ENCODE results near the gene WSB1. TPM values are rescaled to one million over a fixed set of nuclear protein-coding genes. Genes with fewer than 3 reads are reported as not detected.
A peak's percentile ranks its signal among the peaks of the same experiment; 100 is the strongest.

WSB1 gene
- total RNA-seq, 1 donor from 2014 or later, result 107 TPM

GRCh38 chr17:27353033-27353460 lies 59.1 kb downstream of the WSB1 start:
- no peaks in the 10 kb centered on the region for H3K36me3 ChIP-seq (ENCODE audit: control insufficient read depth in 3 of 3, insufficient read depth in 3 of 3, low read length in 3 of 3)
- peaks cover 11 to 19% (median 17%) of the 10 kb centered on the region in 3 donors for H3K4me1 ChIP-seq (ENCODE audit: control insufficient read depth in 3 of 3, insufficient read depth in 3 of 3, low read length in 3 of 3)
- peak overlapping the region; percentile 90 for H3K27ac ChIP-seq (ENCODE audit: low read depth, low read length)
- no peaks in the 10 kb centered on the region for H3K27me3 ChIP-seq (ENCODE audit: control insufficient read depth in 3 of 3, insufficient read depth in 3 of 3, low read length in 3 of 3)
- H3K9ac ChIP-seq (ENCODE audit: low read depth in 1 of 3, low read length in 3 of 3), result peak overlapping the region; percentile 36 to 85 (median 83)
- H3K9me3 ChIP-seq (ENCODE audit: control insufficient read depth in 3 of 3, low read length in 3 of 3), result no peaks in the 10 kb centered on the region
- H3K4me3 ChIP-seq (ENCODE audit: low read length in 3 of 3), result peak overlapping the region; percentile 56 to 77 (median 75)

GRCh38 chr17:27353461-27354050 lies 59.6 kb downstream of the WSB1 start:
- Histone ChIP-seq H3K27ac (ENCODE audit: low read depth, low read length) (peak overlapping the region; percentile 90), H3K27me3 (ENCODE audit: control insufficient read depth in 3 of 3, insufficient read depth in 3 of 3, low read length in 3 of 3) (no peaks in the 10 kb centered on the region), H3K9me3 (ENCODE audit: control insufficient read depth in 3 of 3, low read length in 3 of 3) (no peaks in the 10 kb centered on the region), H3K4me3 (ENCODE audit: low read length in 3 of 3) (peak overlapping the region; percentile 70 to 81 (median 77)), H3K36me3 (ENCODE audit: control insufficient read depth in 3 of 3, insufficient read depth in 3 of 3, low read length in 3 of 3) (no peaks in the 10 kb centered on the region), H3K4me1 (ENCODE audit: control insufficient read depth in 3 of 3, insufficient read depth in 3 of 3, low read length in 3 of 3) (peaks cover 11 to 18% (median 15%) of the 10 kb centered on the region in 3 donors), H3K9ac (ENCODE audit: low read depth in 1 of 3, low read length in 3 of 3) (peak overlapping the region; percentile 75 to 85 (median 83))

- Histone ChIP-seq H3K4me1 (ENCODE audit: control insufficient read depth in 3 of 3, insufficient read depth in 3 of 3, low read length in 3 of 3) (peaks cover 11 to 16% (median 13%) of the 10 kb centered on the region in 3 donors), H3K4me3 (ENCODE audit: low read length in 3 of 3) (peak overlapping the region; percentile 70 to 81 (median 77)), H3K9me3 (ENCODE audit: control insufficient read depth in 3 of 3, low read length in 3 of 3) (no peaks in the 10 kb centered on the region), H3K36me3 (ENCODE audit: control insufficient read depth in 3 of 3, insufficient read depth in 3 of 3, low read length in 3 of 3) (no peaks in the 10 kb centered on the region), H3K9ac (ENCODE audit: low read depth in 1 of 3, low read length in 3 of 3) (peak overlapping the region; percentile 75 to 85 (median 83)), H3K27me3 (ENCODE audit: control insufficient read depth in 3 of 3, insufficient read depth in 3 of 3, low read length in 3 of 3) (no peaks in the 10 kb centered on the region), H3K27ac (ENCODE audit: low read depth, low read length) (peak overlapping the region; percentile 61)
Observed at GRCh38 chr17:27354051-27354490, 60.2 kb downstream of the WSB1 start.

- H3K9ac ChIP-seq (ENCODE audit: low read depth in 1 of 3, low read length in 3 of 3), result peak overlapping the region in 2 of 3 donors; percentile 83 to 85
- peaks cover 11 to 16% (median 13%) of the 10 kb centered on the region in 3 donors for H3K4me1 ChIP-seq (ENCODE audit: control insufficient read depth in 3 of 3, insufficient read depth in 3 of 3, low read length in 3 of 3)
- H3K9me3 ChIP-seq (ENCODE audit: control insufficient read depth in 3 of 3, low read length in 3 of 3), result no peaks in the 10 kb centered on the region
- H3K36me3 ChIP-seq (ENCODE audit: control insufficient read depth in 3 of 3, insufficient read depth in 3 of 3, low read length in 3 of 3), result no peaks in the 10 kb centered on the region
- H3K27ac ChIP-seq (ENCODE audit: low read depth, low read length), result no peak overlapping the region
- peak overlapping the region in 2 of 3 donors; percentile 77 to 81 for H3K4me3 ChIP-seq (ENCODE audit: low read length in 3 of 3)
- H3K27me3 ChIP-seq (ENCODE audit: control insufficient read depth in 3 of 3, insufficient read depth in 3 of 3, low read length in 3 of 3), result no peaks in the 10 kb centered on the region
Observed at GRCh38 chr17:27354491-27355081, 60.7 kb downstream of the WSB1 start.

DNA sequence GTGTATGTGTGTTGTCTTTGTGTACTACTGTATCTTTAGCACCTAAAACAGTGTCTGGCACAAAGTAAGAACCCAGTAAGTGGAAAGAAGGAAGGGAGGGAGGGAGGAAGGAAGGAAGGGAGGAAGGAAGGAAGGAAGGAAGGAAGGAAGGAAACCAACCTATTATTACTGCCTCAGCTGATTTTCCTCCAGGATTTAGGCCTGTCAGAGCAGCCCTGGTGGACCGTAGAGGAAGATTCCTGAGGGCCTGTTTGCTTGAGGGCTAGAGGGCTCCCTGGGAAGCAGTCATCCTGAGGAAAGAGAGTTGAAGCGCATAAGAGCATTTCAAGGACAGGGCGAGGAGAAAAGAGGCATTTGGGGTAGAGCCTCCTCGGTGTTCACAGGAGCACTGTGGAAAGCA lies 61.5 kb downstream of the WSB1 start:
- no peak overlapping the region for H3K27ac ChIP-seq (ENCODE audit: low read depth, low read length)
- H3K9me3 ChIP-seq (ENCODE audit: control insufficient read depth in 3 of 3, low read length in 3 of 3), result no peaks in the 10 kb centered on the region
- no peak overlapping the region for H3K4me3 ChIP-seq (ENCODE audit: low read length in 3 of 3)
- peaks cover 11 to 16% (median 13%) of the 10 kb centered on the region in 3 donors for H3K4me1 ChIP-seq (ENCODE audit: control insufficient read depth in 3 of 3, insufficient read depth in 3 of 3, low read length in 3 of 3)
- H3K27me3 ChIP-seq (ENCODE audit: control insufficient read depth in 3 of 3, insufficient read depth in 3 of 3, low read length in 3 of 3), result no peaks in the 10 kb centered on the region
- no peak overlapping the region for H3K9ac ChIP-seq (ENCODE audit: low read depth in 1 of 3, low read length in 3 of 3)
- H3K36me3 ChIP-seq (ENCODE audit: control insufficient read depth in 3 of 3, insufficient read depth in 3 of 3, low read length in 3 of 3), result no peaks in the 10 kb centered on the region

- Histone ChIP-seq H3K9ac (ENCODE audit: low read depth in 1 of 3, low read length in 3 of 3) (no peak overlapping the region), H3K36me3 (ENCODE audit: control insufficient read depth in 3 of 3, insufficient read depth in 3 of 3, low read length in 3 of 3) (no peaks in the 10 kb centered on the region), H3K9me3 (ENCODE audit: control insufficient read depth in 3 of 3, low read length in 3 of 3) (no peaks in the 10 kb centered on the region), H3K4me3 (ENCODE audit: low read length in 3 of 3) (no peak overlapping the region), H3K4me1 (ENCODE audit: control insufficient read depth in 3 of 3, insufficient read depth in 3 of 3, low read length in 3 of 3) (peaks cover 11 to 16% (median 13%) of the 10 kb centered on the region in 3 donors), H3K27ac (ENCODE audit: low read depth, low read length) (no peak overlapping the region), H3K27me3 (ENCODE audit: control insufficient read depth in 3 of 3, insufficient read depth in 3 of 3, low read length in 3 of 3) (no peaks in the 10 kb centered on the region)
Observed at GRCh38 chr17:27356091-27356705, 62.3 kb downstream of the WSB1 start.

- Histone ChIP-seq H3K4me1 (ENCODE audit: control insufficient read depth in 3 of 3, insufficient read depth in 3 of 3, low read length in 3 of 3) (peaks cover 11 to 14% (median 13%) of the 10 kb centered on the region in 3 donors), H3K27ac (ENCODE audit: low read depth, low read length) (no peak overlapping the region)
Observed at GRCh38 chr17:27357236-27357635, 63.3 kb downstream of the WSB1 start.

DNA sequence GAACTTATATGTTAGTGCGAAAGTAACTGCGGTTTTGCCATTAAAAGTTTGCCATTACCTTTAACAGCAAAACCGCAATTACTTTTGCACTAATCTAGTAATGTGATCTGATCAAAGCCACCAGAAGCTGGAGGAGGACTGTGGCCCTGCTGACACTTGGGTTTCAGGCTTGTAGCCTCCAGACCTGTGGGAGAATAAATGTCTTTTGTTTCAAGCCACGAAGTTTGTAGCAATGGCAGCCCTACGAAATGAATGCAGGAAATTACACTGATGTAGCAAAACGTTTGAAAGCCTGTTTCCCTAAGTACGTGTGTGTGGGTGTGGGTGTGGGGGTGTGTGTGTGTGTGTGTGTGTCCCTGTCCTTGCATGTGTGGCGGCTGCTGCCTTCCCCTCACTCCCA lies 66.6 kb downstream of the WSB1 start:
- Histone ChIP-seq H3K9ac (ENCODE audit: low read depth in 1 of 3, low read length in 3 of 3) (no peak overlapping the region), H3K4me3 (ENCODE audit: low read length in 3 of 3) (no peak overlapping the region), H3K27ac (ENCODE audit: low read depth, low read length) (no peak overlapping the region), H3K27me3 (ENCODE audit: control insufficient read depth in 3 of 3, insufficient read depth in 3 of 3, low read length in 3 of 3) (no peaks in the 10 kb centered on the region), H3K36me3 (ENCODE audit: control insufficient read depth in 3 of 3, insufficient read depth in 3 of 3, low read length in 3 of 3) (no peaks in the 10 kb centered on the region), H3K4me1 (ENCODE audit: control insufficient read depth in 3 of 3, insufficient read depth in 3 of 3, low read length in 3 of 3) (peaks cover 0 to 2% (median 0%) of the 10 kb centered on the region in 3 donors), H3K9me3 (ENCODE audit: control insufficient read depth in 3 of 3, low read length in 3 of 3) (no peaks in the 10 kb centered on the region)

More at GRCh38 chr17:27357236-27357635, 63.3 kb downstream of the WSB1 start:
- no peaks in the 10 kb centered on the region for H3K36me3 ChIP-seq (ENCODE audit: control insufficient read depth in 3 of 3, insufficient read depth in 3 of 3, low read length in 3 of 3)
- no peaks in the 10 kb centered on the region for H3K27me3 ChIP-seq (ENCODE audit: control insufficient read depth in 3 of 3, insufficient read depth in 3 of 3, low read length in 3 of 3)
- H3K9ac ChIP-seq (ENCODE audit: low read depth in 1 of 3, low read length in 3 of 3), result no peak overlapping the region
- H3K4me3 ChIP-seq (ENCODE audit: low read length in 3 of 3), result no peak overlapping the region
- no peaks in the 10 kb centered on the region for H3K9me3 ChIP-seq (ENCODE audit: control insufficient read depth in 3 of 3, low read length in 3 of 3)

DNA sequence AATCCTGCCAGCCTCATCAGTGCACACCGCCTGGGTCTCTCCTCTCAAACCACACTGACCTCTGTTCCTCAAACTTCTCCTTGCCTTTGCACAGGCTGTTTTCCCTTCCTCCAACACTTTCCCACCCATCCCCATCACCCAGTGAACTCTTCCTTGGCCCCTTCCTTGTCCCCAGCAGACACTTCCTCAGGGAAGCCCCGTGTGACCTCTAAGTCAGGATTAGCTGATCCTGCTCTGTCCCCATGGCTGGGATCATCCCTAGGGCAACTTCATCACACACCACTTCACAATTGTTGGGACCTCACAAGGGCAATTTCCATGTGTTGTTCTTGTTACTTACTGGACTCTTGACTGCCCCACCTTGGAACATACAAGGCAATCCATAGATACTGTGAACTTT lies 67.8 kb downstream of the WSB1 start:
- H3K27ac ChIP-seq (ENCODE audit: low read depth, low read length), result no peak overlapping the region
- no peak overlapping the region for H3K9ac ChIP-seq (ENCODE audit: low read depth in 1 of 3, low read length in 3 of 3)

GRCh38 chr17:27362503-27362902 lies 68.6 kb downstream of the WSB1 start:
- H3K36me3 ChIP-seq (ENCODE audit: control insufficient read depth in 3 of 3, insufficient read depth in 3 of 3, low read length in 3 of 3), result no peaks in the 10 kb centered on the region
- H3K9ac ChIP-seq (ENCODE audit: low read depth in 1 of 3, low read length in 3 of 3), result no peak overlapping the region
- H3K4me1 ChIP-seq (ENCODE audit: control insufficient read depth in 3 of 3, insufficient read depth in 3 of 3, low read length in 3 of 3), result peaks cover 0 to 2% (median 0%) of the 10 kb centered on the region in 3 donors
- no peak overlapping the region for H3K4me3 ChIP-seq (ENCODE audit: low read length in 3 of 3)
- no peaks in the 10 kb centered on the region for H3K9me3 ChIP-seq (ENCODE audit: control insufficient read depth in 3 of 3, low read length in 3 of 3)
- H3K27me3 ChIP-seq (ENCODE audit: control insufficient read depth in 3 of 3, insufficient read depth in 3 of 3, low read length in 3 of 3), result no peaks in the 10 kb centered on the region
- no peak overlapping the region for H3K27ac ChIP-seq (ENCODE audit: low read depth, low read length)

More for the DNA sequence above, 67.8 kb downstream of the WSB1 start:
- Histone ChIP-seq H3K27me3 (ENCODE audit: control insufficient read depth in 3 of 3, insufficient read depth in 3 of 3, low read length in 3 of 3) (no peaks in the 10 kb centered on the region), H3K4me1 (ENCODE audit: control insufficient read depth in 3 of 3, insufficient read depth in 3 of 3, low read length in 3 of 3) (peaks cover 0 to 2% (median 0%) of the 10 kb centered on the region in 3 donors), H3K36me3 (ENCODE audit: control insufficient read depth in 3 of 3, insufficient read depth in 3 of 3, low read length in 3 of 3) (no peaks in the 10 kb centered on the region), H3K9me3 (ENCODE audit: control insufficient read depth in 3 of 3, low read length in 3 of 3) (no peaks in the 10 kb centered on the region), H3K4me3 (ENCODE audit: low read length in 3 of 3) (no peak overlapping the region)

All from skeletal muscle tissue (tissue), 4 donors.